ENCODE results near the gene FHIT.

Gene FHIT

DNA sequence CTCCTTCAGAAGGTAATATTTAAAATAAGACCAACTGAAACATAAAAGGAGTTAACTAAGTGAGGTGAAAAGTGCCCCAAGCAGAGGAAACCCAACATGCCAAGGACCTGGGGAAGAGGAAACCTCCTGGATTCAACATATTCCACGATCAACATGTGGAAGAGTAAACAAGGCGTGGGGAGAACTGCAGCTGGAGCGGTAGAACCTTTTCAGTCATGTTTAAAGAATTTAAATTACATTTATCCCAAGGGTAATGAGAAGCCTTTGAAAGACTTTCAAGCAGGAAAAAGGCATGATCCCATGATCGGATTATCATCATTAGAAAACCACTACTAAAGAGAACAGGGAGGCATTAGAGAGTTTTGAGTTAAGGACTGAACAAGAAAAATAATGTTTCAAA, 330.7 kb downstream of the FHIT start:
- H3K4me3 ChIP-seq (ENCODE audit: low read depth, low read length): no peak overlapping the region
- DNase-seq (ENCODE audit: low read depth): no peak
- TF ChIP-seq, protein P1, sequence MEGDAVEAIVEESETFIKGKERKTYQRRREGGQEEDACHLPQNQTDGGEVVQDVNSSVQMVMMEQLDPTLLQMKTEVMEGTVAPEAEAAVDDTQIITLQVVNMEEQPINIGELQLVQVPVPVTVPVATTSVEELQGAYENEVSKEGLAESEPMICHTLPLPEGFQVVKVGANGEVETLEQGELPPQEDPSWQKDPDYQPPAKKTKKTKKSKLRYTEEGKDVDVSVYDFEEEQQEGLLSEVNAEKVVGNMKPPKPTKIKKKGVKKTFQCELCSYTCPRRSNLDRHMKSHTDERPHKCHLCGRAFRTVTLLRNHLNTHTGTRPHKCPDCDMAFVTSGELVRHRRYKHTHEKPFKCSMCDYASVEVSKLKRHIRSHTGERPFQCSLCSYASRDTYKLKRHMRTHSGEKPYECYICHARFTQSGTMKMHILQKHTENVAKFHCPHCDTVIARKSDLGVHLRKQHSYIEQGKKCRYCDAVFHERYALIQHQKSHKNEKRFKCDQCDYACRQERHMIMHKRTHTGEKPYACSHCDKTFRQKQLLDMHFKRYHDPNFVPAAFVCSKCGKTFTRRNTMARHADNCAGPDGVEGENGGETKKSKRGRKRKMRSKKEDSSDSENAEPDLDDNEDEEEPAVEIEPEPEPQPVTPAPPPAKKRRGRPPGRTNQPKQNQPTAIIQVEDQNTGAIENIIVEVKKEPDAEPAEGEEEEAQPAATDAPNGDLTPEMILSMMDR (IDR thresholded peaks at IDR 0.05; ENCODE audit: low read depth, low read length, missing control alignments): no peak

DNA sequence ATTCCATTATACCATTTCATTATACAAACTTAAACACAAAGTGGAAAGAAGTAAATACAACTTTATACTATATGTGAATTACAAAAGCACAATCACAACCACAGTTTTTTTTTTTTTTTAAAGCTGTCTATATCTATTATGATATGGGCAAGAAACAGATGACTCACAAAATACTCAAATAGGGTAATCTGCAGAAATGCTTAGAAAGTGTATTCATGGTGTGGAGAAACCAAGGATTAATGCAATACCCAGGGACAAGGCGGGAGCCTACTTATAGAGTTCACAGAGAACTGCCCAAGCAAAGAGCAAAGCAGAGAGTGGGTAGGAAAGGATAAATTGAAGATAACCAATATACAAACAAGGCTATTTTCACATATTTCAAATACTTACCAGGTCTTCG, 332.0 kb downstream of the FHIT start:
- H3K4me3 ChIP-seq (ENCODE audit: low read depth, low read length): no peak overlapping the region
- no peak for DNase-seq (ENCODE audit: low read depth)
- TF ChIP-seq, protein P1 (IDR thresholded peaks at IDR 0.05; ENCODE audit: low read depth, low read length, missing control alignments): no peak

DNA sequence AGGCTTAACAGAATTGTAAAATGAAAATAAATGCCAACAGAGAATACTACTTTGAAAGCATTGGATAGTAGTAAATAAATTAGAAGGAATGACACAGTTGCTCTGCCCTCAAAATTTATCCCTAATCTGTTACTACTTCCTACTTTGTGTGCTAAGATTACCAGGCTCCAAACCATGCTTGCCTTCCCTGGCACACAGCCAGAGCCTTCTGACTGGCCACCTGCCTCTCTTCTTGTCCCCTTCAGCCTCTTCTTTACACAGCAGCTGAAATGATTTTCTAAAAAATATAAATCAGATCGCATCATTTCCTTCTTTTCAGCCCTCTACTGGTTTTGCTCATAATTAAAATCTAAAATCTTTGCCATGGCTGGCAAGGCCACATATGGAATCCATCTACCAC, 334.1 kb downstream of the FHIT start:
- DNase-seq (ENCODE audit: low read depth): no peak
- H3K4me3 ChIP-seq (ENCODE audit: low read depth, low read length): no peak overlapping the region
- TF ChIP-seq, protein P1 (IDR thresholded peaks at IDR 0.05; ENCODE audit: low read depth, low read length, missing control alignments): no peak

DNA sequence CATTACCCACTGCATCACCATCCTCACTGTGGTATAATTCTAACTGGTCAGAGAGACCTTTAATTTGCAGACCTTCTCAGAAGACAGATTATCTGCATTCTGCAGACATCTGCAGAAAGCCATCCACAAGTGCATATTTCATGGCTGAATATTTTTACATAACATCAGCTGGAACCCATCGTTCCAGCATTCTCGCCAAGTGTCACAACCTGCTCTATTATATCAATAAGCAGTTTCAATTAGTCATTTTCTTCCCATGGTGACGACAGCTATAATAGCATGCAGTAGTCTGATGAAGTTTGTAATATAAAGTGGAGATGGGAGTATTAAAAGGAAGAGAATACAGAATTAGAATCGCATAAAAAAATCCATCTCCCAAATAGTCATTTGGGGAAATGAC, 334.7 kb downstream of the FHIT start:
- DNase-seq (ENCODE audit: low read depth): no peak
- H3K4me3 ChIP-seq (ENCODE audit: low read depth, low read length): no peak overlapping the region
- TF ChIP-seq, protein P1 (IDR thresholded peaks at IDR 0.05; ENCODE audit: low read depth, low read length, missing control alignments): no peak

DNA sequence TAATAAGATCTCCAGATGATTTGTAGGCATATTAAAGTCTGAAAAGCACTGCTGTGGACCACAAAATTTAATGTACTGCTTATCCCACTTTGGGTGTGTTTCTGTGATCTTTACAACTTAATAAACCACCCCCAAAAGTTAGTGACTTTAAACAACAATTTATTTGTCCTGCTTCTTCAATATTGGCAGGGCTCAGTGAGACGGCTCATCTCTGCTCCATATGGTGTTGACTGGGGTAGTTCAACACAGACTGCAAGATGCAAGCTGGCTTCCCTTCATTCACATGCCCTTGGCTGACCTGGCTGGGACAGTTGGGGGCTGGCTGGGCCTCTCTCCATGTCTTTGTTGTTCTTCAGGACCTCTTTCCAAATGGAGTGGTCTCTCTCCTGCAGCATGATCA, 337.8 kb downstream of the FHIT start:
- DNase-seq (ENCODE audit: low read depth): no peak

DNA sequence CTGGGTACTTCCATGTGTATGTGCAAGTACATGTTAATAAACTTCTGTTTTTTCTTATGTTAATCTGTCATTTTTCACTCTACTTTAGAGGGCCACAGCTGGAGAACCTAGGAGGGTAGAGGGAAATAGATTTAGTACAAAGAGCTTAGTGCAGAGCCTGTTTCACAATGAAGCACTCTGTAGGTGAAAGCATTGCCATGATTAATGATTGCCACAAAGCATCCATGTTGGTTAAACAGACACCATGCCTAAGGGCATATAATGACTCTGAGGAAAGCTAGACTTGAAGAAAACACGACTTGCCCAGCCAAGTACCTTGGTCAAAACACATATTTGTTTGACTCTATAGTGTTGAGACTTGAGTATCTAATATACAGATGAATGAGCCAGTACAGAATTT, 338.4 kb downstream of the FHIT start:
- no peak overlapping the region for H3K4me3 ChIP-seq (ENCODE audit: low read depth, low read length)
- DNase-seq (ENCODE audit: low read depth): no peak
- TF ChIP-seq, protein P1 (IDR thresholded peaks at IDR 0.05; ENCODE audit: low read depth, low read length, missing control alignments): no peak

More for the DNA sequence above, 337.8 kb downstream of the FHIT start:
- H3K4me3 ChIP-seq (ENCODE audit: low read depth, low read length): no peak overlapping the region
- TF ChIP-seq, protein P1 (IDR thresholded peaks at IDR 0.05; ENCODE audit: low read depth, low read length, missing control alignments): no peak

DNA sequence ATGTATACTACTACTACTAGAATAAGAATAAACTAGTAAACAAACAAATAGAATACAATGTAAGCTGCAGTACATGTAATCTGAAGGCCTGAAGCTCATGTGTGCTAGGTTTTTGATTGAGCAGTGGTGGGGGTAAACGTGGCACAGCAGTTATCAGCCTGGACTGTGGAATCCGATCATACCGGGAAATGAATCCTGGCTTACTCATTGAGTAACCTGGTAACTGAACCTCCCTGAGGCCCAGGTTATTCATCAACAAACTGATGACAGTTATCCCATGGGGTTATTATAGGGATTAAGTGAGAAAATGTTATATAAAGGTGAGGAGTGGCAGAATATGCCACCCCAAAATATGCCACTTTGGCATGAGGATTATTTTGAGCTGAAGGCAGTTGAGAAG, 339.1 kb downstream of the FHIT start:
- H3K4me3 ChIP-seq (ENCODE audit: low read depth, low read length): no peak overlapping the region
- no peak for DNase-seq (ENCODE audit: low read depth)
- TF ChIP-seq, protein P1 (IDR thresholded peaks at IDR 0.05; ENCODE audit: low read depth, low read length, missing control alignments): no peak
